ENCODE results near the gene FHIT. TPM values are rescaled to one million over a fixed set of nuclear protein-coding genes. Genes with fewer than 3 reads are reported as not detected.

FHIT gene
- total and polyA plus RNA-seq, 8 donors = 1.8 to 10.6 (median 7.1) TPM

- Histone ChIP-seq H3K27me3 (no peaks in the 10 kb centered on the region), H3K27ac (no peak overlapping the region), H3K4me1 (no peaks in the 10 kb centered on the region), H3K4me3 (no peak overlapping the region), H3K9me3 (no peaks in the 10 kb centered on the region), H3K36me3 (no peaks in the 10 kb centered on the region)
- intact Hi-C loops (cut with DNase I; ENCODE audit: low total_unique reads) = no loop called here
- 47 to 58% (median 48%) methylated on average over 1 of the region's 1 CpG for WGBS, 5 donors
- TF ChIP-seq POLR2AphosphoS5 (IDR thresholded peaks at IDR 0.05) (no peak), POLR2A (IDR thresholded peaks at IDR 0.05) (no peak), CTCF (IDR thresholded peaks at IDR 0.05) (no peak), EP300 (IDR thresholded peaks at IDR 0.05) (no peak)
- no peak for DNase-seq
Measured at GRCh38 chr3:60333710-60334109, 917.5 kb downstream of the FHIT start.

- 55 to 74% (median 73%) methylated on average over 6 of the region's 6 CpGs for WGBS, 5 donors
- intact Hi-C loops (cut with DNase I; ENCODE audit: low total_unique reads) = no loop called here
Measured at GRCh38 chr3:60330107-60330506, 921.1 kb downstream of the FHIT start.

GRCh38 chr3:60325610-60326170, 925.6 kb downstream of the FHIT start:
- TF ChIP-seq EP300 (IDR thresholded peaks at IDR 0.05) = no peak
- TF ChIP-seq CTCF (IDR thresholded peaks at IDR 0.05) = no peak
- no peak for TF ChIP-seq POLR2A (IDR thresholded peaks at IDR 0.05)
- TF ChIP-seq POLR2AphosphoS5 (IDR thresholded peaks at IDR 0.05) = no peak
- Histone ChIP-seq H3K9me3 (no peaks in the 10 kb centered on the region), H3K36me3 (no peaks in the 10 kb centered on the region), H3K4me3 (no peak overlapping the region), H3K4me1 (no peaks in the 10 kb centered on the region), H3K27ac (no peak overlapping the region), H3K27me3 (no peaks in the 10 kb centered on the region)
- intact Hi-C loops (cut with DNase I; ENCODE audit: low total_unique reads) = no loop called here
- no peak for DNase-seq
- 63 to 83% (median 77%) methylated on average over 5 of the region's 5 CpGs for WGBS, 5 donors

More at GRCh38 chr3:60330107-60330506, 921.1 kb downstream of the FHIT start:
- TF ChIP-seq EP300 (IDR thresholded peaks at IDR 0.05) = no peak
- TF ChIP-seq CTCF (IDR thresholded peaks at IDR 0.05) = no peak
- no peak for TF ChIP-seq POLR2AphosphoS5 (IDR thresholded peaks at IDR 0.05)
- Histone ChIP-seq H3K27me3 (no peaks in the 10 kb centered on the region), H3K36me3 (no peaks in the 10 kb centered on the region), H3K27ac (no peak overlapping the region), H3K4me3 (no peak overlapping the region), H3K4me1 (no peaks in the 10 kb centered on the region), H3K9me3 (no peaks in the 10 kb centered on the region)
- DNase-seq = no peak

GRCh38 chr3:60323651-60324050, 927.6 kb downstream of the FHIT start:
- H3K4me1 ChIP-seq = no peaks in the 10 kb centered on the region
- intact Hi-C loops (cut with DNase I; ENCODE audit: low total_unique reads) = no loop called here
- H3K36me3 ChIP-seq = no peaks in the 10 kb centered on the region
- WGBS, 5 donors = 72 to 87% (median 76%) methylated on average over 3 of the region's 3 CpGs
- no peaks in the 10 kb centered on the region for H3K27me3 ChIP-seq
- TF ChIP-seq POLR2A (IDR thresholded peaks at IDR 0.05) (no peak), CTCF (IDR thresholded peaks at IDR 0.05) (no peak), EP300 (IDR thresholded peaks at IDR 0.05) (no peak), POLR2AphosphoS5 (IDR thresholded peaks at IDR 0.05) (no peak)
- no peak overlapping the region for H3K27ac ChIP-seq
- no peak for DNase-seq
- no peaks in the 10 kb centered on the region for H3K9me3 ChIP-seq
- no peak overlapping the region for H3K4me3 ChIP-seq
